SIG-M5 treated with dmso at 0.1 percent for 504 hours (cell line): Measurements from ENCODE around the gene EYA4.

Experiments used
- DNase-seq: peaks from one replicate; lab custom pipeline; 2025; ENCODE audit not compliant: unreplicated experiment; lab: John Stamatoyannopoulos, UW

EYA4 gene

DNA sequence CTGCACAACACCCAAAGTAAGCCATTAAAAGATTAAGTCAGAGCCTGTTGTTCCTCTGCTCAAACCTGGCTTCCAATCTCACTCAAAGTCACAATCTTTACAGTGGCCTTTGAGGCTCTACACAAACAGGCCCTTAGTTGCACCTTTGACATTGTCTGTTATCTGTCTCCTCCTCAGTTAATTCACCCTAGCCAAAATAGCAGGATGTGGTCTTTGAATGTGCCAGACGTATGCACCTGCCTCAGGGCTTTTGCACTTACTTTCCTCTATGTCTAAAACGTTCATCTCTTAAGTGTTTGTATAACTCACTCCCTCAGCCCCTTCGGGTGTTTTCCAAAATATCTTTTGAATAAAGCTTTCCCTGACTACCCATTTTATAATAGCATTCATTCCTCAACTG is 107.7 kb downstream of the EYA4 start:
- DNase-seq = no peak

DNA sequence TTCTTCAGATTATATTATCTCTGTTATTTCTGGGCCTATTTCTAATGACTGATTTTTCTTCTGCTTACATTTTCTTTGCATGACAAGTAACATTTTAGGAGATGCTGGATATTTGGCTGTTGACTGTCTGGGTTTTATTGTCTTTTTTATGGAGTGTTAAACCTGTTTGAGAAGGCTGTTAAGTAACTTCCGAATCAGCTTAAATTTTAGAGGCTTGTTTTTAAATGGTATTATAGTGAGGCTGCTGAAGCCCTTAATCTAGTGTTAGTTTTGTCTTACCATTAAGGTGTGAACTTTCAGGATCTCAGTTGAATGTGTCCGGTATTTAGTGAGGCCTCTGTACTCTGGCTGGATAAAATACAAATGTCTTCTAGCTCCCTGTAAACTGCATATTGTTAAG is 109.8 kb downstream of the EYA4 start:
- DNase-seq = no peak

DNA sequence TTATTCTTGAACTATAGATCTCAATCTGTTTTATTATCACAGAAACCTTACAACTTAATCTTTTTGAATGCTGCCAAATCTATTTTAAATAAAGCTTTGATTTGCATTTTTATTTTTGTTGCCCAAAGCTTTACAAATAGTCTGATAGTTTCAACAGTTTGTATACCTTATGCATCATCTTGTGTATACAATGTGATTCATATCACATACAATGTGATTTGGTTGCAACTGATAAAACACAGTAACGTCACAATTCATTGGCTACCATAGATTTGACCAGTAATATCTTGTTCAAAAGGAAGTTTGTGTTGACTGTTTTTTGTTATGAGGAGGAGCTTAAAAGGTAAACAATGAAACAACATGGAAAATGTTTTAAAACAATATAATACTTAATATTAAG is 110.9 kb downstream of the EYA4 start:
- DNase-seq = no peak

DNA sequence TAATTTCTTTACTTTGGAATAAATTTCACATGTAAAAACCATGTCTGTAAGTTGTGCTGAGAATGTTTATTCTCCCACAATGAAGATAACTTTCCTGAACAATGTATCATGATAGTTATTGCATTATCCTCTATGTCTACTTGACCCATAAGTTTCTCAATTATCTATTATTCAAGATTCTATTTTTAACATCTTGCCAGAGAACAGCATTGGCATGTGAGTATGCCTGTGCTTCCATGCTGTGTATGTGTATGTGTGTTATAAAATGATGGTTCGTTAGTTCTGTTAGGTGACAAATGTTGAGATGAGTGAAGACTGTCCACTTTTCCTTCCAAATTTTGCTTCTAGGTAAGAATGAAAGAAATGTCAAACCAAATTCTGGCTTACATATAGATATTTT is 111.9 kb downstream of the EYA4 start:
- DNase-seq = no peak

DNA sequence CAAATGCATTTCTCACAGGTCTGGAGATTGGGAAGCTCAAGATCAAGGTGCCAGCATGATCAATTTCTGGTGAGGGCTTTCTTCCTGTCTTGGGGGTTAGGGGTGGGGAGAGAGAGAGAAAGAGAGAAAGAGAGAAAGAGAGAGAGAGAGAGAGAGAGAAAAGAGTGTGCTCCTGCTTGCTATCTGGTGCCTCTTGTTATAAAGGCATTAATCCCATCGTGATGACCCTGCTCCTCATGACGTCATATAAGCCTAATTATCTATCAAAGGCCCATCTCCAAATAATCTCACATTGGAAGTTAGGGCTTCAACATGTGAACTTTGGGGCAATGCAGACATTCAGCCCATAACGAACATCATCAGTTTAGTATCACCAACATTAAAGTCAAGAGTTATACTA is 114.8 kb downstream of the EYA4 start:
- no peak for DNase-seq

DNA sequence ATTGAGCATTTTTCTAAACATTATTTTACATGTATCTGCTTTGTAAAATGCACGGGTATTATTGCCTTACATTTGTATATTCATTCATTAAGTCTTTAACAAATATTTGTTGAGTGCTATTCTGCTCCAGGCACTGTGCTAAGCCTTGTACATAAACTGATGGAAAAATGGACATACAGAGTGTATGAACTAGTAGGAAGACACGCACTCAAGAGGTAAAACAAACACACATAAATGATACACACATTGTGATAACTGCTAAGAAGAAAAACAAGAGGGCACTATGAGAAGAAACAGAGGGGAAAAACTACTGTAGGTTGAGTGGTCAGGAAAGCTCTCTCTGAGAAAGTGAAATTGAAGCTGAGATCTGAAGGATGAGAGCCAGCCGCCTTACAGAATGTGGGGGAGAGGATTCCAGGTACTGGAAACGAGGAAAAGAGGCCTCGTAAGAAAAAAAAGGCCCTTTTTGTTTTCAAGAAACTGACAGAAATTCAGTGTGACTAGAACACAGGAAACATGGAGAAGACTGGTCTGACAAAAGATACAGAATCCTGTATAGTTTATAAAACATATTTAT is 117.5 kb downstream of the EYA4 start:
- no peak for DNase-seq

DNA sequence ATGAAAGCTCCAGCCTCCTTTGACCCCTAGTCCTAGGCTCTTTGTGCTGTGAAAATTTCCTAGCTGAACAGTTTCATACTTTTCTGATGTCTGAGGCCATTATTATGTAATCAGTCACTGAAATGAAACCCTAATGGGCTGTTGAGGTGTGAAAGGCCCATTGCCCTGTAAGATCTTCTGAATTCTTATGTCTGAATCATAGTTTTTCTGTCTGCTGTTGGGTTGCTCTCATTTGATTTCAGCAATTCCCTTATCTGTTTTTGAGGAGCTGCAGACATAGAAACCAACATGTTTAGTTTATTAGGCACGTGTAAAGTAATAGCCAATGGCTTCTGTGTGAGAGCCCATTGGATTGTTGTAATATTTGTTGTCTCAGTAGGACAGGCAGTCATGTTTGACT is 118.1 kb downstream of the EYA4 start:
- DNase-seq = no peak

DNA sequence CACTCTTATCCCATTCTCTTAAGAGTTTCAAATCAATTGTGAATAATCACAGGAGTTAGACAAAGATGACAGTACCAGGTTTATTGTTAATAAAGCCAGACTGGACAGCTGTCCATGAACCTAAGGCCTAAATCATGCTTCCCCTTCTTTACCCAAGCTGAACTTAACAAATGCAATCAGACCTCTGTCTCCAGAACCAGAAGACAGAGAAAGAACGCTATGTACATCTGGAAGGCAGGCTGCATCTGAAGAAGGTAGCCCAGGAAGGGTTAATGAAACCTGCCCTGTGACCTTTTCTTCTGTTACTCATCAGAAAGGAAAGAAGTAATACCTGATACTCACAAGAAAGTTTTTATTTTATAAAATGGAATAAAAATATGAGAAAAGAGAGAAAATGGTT is 118.6 kb downstream of the EYA4 start:
- DNase-seq = no peak

DNA sequence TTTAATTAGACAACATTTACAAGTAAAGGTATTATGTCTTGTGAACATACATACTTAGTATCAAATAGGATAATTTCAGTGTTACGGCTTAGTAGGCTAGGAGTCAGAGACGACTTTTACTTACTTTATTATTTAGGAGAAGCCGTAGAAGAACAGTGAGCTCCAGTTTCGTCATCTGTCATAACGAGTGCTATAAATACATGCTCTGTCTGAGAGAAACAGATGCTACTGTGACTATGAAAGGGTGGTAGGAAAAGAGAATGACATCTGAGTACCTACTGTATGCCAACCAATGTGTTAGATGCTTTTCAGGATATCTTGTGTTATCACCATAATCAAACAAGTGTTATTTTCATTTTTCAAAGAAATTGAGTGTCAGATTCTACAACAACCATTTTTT is 119.0 kb downstream of the EYA4 start:
- no peak for DNase-seq

DNA sequence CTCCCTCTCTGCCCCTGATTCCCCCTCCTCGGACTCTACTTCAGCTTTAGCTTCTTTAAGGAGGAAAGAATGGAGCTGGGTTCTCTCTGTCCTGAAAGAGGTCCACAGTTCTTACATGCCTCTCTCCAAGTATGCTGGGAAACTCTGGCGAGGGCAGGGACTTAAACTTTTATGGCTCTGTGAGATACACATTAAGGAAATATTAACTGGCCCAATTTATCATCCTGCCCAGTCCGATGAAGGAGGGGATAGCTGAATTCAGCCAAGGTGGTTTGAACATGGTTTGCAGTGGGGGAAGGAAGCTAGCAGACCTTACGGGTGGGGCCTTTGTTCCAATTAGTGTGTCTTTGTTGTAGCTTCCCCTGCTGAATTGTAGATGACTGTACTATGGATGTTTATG is 121.7 kb downstream of the EYA4 start:
- DNase-seq = no peak

DNA sequence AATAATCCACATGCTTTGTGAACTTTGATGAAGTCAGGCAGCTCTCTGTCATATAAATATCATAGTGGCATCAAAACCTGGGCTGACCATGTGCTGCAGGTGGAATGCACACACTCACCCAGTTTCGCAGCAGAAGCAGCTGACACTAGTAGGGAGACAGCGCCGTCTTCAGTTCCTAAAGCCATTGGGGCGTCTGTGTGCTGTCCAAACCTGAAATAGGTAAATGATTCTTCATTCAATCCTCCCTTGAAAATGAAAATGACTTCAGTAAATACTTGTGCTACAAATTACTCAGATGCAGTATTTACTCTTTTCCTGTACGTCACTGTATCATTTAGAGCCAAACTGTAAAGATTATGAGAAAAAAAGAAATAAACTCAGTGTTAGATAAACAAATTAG is 127.5 kb downstream of the EYA4 start:
- no peak for DNase-seq

DNA sequence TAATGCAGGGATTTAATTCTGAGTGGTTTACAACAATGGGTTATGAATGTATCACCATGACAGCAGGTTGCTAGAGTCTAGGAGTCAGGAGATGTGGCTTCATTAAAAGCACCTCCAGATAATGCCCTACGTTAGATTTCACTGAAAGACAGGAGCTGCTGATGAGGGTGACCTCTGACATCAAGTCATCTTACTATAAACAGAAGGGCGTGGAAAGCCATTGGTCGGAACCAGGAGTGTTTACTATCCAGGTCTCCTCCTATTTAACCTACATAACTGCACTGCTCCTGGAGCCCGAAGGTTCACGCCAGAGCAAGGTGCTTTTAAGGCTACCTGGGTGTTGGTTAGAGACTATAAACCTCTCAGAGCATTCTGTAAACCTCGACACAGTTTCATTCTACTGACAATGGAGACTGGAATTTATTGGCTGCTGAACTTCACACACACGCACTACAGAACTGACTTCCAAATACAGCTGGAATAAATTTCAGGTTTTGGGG is 128.7 kb downstream of the EYA4 start:
- no peak for DNase-seq

DNA sequence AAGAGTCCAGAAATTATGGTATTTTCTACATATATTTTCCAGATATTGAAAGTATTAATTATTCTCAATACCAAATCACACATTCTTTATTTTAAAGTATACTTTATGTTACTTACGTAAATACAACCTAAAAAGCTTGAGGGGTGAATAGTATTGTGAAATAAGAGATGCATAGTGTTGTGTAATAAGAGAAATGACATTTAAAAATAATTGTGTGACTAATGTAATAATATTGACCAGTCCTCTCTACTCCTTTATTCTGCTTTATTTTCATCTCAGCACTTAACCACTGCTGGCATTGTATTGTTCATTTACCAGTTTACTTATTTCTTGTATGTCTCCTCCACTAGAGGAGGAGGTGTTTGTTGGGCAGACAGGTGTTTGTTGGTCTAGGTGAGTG is 135.6 kb downstream of the EYA4 start:
- DNase-seq = no peak

DNA sequence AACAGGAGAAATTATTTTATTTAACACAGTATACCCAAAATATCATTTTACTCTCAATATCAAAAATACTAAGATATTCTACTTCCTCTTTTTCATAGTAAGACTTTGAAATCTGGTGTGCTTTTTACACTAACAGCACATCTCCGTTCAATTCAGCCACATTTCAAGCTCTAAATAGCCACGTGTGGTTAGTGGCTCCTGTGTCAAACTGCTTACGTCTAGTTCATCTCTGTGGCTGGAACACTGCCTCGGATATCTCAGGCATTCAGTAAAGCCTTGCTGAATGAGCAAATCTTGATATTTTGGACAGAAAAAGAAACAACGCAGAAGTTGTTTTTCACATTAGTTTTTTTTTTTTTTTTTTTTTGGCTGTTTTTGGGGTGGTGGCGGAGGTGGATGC is 136.1 kb downstream of the EYA4 start:
- no peak for DNase-seq

DNA sequence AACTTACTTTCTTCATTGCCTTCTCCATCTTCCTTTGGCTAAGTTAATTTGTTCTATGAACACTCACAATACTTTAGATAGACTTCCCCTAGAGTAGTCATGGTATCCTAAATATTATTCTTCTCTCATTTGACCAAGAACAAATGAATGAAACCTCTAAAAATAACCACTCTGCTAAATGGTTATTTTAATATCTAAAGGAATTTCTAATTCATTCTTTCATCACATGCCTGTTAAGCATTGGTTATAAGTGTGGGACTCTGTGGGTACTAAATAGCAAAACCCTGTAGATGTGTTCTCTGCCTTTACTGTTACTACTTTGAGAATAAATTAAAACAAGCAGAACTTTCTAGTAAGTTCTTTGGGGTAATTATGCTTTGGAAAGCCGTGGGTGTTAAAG is 138.9 kb downstream of the EYA4 start:
- DNase-seq = no peak

DNA sequence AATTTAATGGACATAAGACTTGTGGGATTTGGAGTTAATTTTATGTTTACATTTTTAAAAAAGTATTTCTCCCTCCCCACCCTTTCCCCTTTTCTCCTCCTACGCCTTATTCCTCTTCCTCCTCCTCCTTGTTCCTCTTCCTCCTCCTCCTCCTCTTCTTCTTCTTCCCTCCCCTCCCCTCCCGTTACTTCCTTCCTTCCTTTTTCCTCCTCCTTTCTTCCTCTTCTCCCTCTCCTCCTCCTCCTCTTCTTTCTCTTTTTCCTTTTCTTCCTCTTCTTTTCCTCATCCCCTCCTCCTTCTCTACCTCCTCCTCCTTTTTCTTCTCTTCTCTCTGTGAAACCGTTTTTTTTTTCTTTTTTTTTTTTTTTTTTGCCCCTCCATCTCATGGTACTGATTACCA is 139.6 kb downstream of the EYA4 start:
- DNase-seq = no peak

DNA sequence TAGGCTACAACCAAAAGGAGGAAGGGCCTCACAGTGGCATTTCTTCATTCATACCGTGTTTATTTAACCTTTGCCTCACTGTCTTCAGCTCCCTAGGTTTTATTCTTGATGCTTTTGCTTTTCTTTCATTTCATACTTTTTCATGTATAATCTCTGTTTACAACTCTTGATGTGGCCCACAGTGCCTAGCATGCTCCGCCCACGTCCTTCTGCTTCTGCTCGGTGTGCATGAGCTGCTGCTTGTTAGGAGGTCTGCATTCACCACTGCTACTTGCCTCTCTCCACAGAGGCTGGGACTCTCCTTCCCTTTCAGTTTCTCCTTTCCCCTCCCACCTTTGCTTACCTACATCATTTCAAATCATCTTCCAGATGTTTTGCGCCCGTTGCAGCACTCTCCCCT is 147.6 kb downstream of the EYA4 start:
- DNase-seq = no peak

DNA sequence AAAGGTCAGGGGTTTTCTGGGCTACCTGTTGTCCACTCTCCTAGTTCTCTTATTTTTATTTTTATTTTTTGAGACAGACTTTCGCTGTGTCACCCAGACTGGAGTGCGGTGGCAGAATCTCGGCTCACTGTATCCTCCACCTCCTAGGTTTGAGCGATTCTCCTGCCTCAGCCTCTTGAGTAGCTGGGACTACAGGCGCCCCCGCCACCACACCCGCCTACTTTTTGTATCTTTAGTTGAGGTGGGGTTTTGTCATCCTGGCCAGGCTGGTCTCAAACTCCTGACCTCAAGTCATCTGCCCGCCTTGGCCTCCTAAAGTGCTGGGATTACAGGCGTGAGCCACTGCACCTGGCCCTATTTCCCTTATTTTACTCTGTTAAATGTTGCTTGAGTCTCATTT is 149.0 kb downstream of the EYA4 start:
- no peak for DNase-seq

DNA sequence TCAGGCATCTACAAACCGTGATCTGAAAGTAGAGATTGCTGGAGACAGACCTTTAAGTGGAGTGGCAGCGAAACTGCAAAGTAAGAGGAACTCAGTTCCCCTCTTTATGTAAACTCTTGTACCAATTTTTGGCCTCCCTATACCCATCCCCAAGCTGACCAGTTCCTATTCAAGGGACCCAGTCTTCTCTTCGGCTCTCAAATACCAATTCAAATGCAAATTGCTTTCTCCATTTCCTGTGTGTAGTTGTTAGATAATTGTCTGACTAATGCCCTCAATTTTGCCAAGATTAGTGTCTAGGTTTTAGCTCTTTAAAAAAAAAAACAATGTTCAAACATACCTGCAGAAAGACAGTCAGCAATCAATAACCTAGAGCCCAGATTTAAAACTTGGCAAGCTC is 150.9 kb downstream of the EYA4 start:
- DNase-seq = no peak

DNA sequence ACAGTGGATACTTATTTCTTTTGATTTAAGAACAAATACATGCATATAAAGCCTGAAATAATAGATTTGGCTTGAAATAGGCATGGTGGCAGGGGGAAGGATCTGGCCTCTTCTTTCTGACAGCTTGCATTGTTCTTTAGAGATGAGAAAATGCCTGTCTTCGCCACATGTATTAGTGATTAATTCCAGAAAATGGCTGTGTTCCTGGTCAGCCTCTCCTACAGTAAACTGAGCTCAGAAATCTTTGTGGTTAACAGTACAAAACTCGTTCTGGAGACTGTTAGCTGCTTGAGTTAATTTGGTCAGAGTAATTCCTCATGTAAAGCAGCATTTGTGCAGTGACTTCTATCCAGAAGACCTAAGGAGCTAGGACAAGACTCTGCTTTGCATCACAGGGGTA is 151.5 kb downstream of the EYA4 start:
- no peak for DNase-seq

DNA sequence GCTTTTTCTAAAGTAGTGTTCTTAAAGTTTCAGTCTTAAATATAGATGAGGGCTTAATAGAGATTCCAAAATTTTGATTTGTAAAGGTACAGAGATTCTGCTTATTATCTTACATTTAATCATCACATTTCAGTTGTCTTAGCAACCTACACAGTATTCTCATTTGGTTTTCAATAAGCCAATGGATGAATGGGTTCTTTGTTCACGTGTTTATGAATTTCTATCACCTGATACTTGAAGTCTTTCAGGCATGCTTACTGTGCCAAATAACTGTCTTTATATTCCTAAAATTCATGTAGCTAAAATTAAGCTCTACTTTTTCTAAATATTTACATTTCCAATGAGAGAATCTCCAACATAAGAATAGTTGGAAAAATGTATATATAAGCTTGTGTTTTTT is 152.7 kb downstream of the EYA4 start:
- DNase-seq = no peak

DNA sequence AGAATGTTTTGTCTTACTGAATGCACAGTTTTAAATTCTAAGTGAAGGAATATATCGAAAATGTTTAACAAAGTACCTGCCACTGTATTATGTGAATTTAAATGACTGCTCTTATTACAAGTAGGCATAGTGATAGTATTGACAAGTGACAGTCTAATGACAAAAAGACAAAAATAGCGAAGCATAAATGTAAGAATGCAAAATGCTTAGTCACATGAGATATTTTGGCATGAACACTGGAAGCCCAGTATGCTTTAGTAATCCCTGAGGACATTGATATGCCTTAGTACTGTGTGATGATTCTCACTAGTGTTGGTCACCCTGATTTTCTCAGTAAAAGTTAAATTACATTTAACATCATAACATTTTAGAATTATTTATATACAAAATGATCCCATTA is 153.5 kb downstream of the EYA4 start:
- DNase-seq = no peak

DNA sequence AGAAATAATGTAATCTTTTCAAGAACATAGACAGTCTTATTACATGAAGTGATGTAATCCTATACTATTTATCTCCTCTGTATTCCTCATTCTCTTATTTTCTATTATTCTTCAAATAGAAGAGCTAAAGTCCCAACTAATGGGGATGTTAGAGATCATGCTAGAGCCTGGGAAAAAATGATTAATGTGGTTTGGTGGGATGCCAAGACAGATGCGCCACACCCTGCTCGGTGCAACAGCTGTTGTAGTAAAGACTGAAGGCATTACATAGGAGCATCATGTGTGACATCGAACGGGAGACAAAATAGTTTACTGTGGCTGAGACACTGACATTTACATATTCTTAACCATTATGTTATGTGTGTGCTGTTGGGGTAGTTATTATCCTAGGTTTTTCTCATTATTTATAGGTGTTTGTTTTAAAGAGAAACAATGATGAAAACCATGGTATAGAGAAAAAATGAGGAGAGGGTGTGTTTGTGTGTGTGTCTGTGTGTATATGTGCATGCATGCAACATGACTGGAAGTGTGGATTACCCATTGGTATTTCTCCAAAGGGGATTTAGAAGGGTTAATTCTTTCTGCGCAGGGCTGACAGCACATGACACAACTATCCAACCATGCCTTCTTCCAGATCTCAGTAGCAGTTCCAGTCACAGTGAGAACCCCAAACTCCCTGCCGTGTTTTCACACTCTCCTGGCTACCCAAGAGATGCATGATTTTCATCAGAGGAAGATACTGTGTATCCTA is 155.3 kb downstream of the EYA4 start:
- DNase-seq = no peak
